DOHH2 (cell line): ENCODE data around the gene NEUROG1.

Experiments used
- H3F3A ChIP-seq: fragments of 200-600 bp; sonication (generic), shearing (Covaris generic); 2 replicates; pipeline ENCODE4 v1.6.0; 2016; ENCODE audit warnings: antibody characterized with exemption, mild to moderate bottlenecking; ENCODE audit not compliant: control insufficient read depth, insufficient read depth
- H3K27ac ChIP-seq: fragments of 200-600 bp; sonication (generic); 2 replicates; pipeline ENCODE4 v1.5.1; 2014; ENCODE audit warnings: low read depth, mild to moderate bottlenecking, low read length, moderate library complexity
- H3K27me3 ChIP-seq: fragments of 200-600 bp; sonication (generic); 2 replicates; pipeline ENCODE4 v1.6.1; 2014; ENCODE audit warnings: mild to moderate bottlenecking, low read length, mixed read lengths; ENCODE audit not compliant: control insufficient read depth
- H3K36me3 ChIP-seq: fragments of 200-600 bp; sonication (generic); 2 replicates; pipeline ENCODE4 v1.6.1; 2014; ENCODE audit warnings: mild to moderate bottlenecking, low read length, moderate library complexity, mixed read lengths; ENCODE audit not compliant: control insufficient read depth
- H3K4me1 ChIP-seq: fragments of 200-600 bp; sonication (generic); 2 replicates; pipeline ENCODE4 v1.6.1; 2014; ENCODE audit warnings: mild to moderate bottlenecking, low read length, mixed read lengths; ENCODE audit not compliant: control insufficient read depth
- H3K4me2 ChIP-seq: fragments of 200-600 bp; sonication (generic); 2 replicates; pipeline ENCODE4 v1.6.0; 2014; ENCODE audit warnings: mild to moderate bottlenecking, low read length, moderate library complexity
- H3K4me3 ChIP-seq: fragments of 200-600 bp; sonication (generic); 2 replicates; pipeline ENCODE4 v1.5.1; 2014; ENCODE audit warnings: mild to moderate bottlenecking, low read length, mixed read lengths
- H3K79me2 ChIP-seq: fragments of 200-600 bp; sonication (generic); 2 replicates; pipeline ENCODE4 v1.6.1; 2014; ENCODE audit warnings: mild to moderate bottlenecking, low read length, mixed read lengths; ENCODE audit not compliant: control insufficient read depth
- H3K9me2 ChIP-seq: fragments of 200-600 bp; sonication (generic); replicated peaks from 2 replicates; pipeline ENCODE4 v1.6.1; 2014; ENCODE audit warnings: mild to moderate bottlenecking, low read length, mixed read lengths; ENCODE audit not compliant: control insufficient read depth
- H3K9me3 ChIP-seq: fragments of 200-600 bp; sonication (generic); 2 replicates; pipeline ENCODE4 v1.6.1; 2014; ENCODE audit warnings: antibody characterized with exemption, low read length, mixed read lengths; ENCODE audit not compliant: control insufficient read depth, insufficient read depth
- H4K20me1 ChIP-seq: fragments of 200-600 bp; sonication (generic); 2 replicates; pipeline ENCODE4 v1.6.0; 2014; ENCODE audit warnings: low read depth, mild to moderate bottlenecking, antibody characterized with exemption, low read length, moderate library complexity; ENCODE audit not compliant: control insufficient read depth, insufficient read depth
- CTCF ChIP-seq: fragments of 200-600 bp; sonication (generic); IDR thresholded peaks from one replicate; pipeline ENCODE4 v1.5.1; 2014; ENCODE audit warnings: antibody characterized with exemption, mild to moderate bottlenecking, low read depth, low read length; ENCODE audit not compliant: poor library complexity, severe bottlenecking
- EZH2phosphoT487 ChIP-seq: fragments of 200-600 bp; sonication (generic); IDR thresholded peaks from 2 replicates; pipeline ENCODE4 v1.6.1; 2017; ENCODE audit warnings: borderline replicate concordance, mild to moderate bottlenecking, antibody characterized with exemption, low read length, moderate library complexity, mixed read lengths

NEUROG1 gene

DNA sequence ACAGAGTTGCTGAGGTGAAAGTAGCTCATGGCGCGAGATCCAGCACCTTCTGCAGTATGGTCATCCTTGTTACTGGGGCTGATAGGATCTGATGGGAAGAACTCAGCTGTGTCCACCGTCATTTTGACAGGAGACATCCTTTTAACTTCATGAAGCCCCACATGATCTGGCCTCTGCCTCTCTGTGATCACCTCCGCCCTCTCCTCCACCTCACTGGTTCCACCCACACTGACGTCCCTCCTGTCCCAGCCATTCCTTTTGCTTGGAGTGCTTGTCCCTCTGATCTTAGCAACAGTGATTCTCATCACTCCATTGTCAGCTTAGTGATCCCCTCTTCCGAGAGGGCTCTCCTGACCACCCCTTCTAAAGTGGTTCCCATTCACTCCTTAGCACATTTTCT is 25.8 kb downstream of the NEUROG1 start:
- Histone ChIP-seq H3K27me3 (peaks cover 20% of the 10 kb centered on the region), H3K9me3 (no peaks in the 10 kb centered on the region), H3F3A (no peaks in the 10 kb centered on the region), H3K4me1 (no peaks in the 10 kb centered on the region), H3K36me3 (no peaks in the 10 kb centered on the region), H3K4me3 (no peak overlapping the region), H3K27ac (no peak overlapping the region), H3K9me2 (no peaks in the 10 kb centered on the region), H3K79me2 (no peaks in the 10 kb centered on the region), H4K20me1 (no peaks in the 10 kb centered on the region), H3K4me2 (no peak overlapping the region)
- TF ChIP-seq CTCF (no peak), EZH2phosphoT487 (no peak)

GRCh38 chr5:135508496-135509005 is 27.2 kb downstream of the NEUROG1 start:
- no peak overlapping the region for H3K4me3 ChIP-seq
- no peak overlapping the region for H3K4me2 ChIP-seq

DNA sequence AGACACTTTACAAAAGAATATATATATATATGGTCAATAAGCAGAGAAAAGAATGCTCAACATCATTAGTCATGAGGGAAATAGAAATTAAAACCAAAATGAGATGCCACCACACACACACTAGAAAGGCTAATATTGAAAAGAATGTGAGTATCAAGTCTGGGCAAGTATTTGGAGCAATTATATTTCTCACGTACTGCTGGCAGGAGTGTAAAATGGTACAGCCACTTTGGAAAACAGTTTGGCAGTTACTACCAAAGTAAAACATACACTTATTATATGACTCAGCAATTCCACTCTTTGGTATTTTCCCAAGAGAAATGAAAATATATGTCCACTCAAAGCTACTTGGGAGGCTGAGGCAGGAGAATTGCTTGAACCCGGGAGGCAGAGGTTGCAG is 29.8 kb downstream of the NEUROG1 start:
- Histone ChIP-seq H3K9me3 (no peaks in the 10 kb centered on the region), H3K27me3 (peaks cover 31% of the 10 kb centered on the region), H3K4me1 (no peaks in the 10 kb centered on the region), H3K4me2 (no peak overlapping the region), H3K79me2 (no peaks in the 10 kb centered on the region), H3K9me2 (no peaks in the 10 kb centered on the region), H3K4me3 (no peak overlapping the region), H4K20me1 (no peaks in the 10 kb centered on the region), H3K27ac (no peak overlapping the region), H3K36me3 (no peaks in the 10 kb centered on the region), H3F3A (no peaks in the 10 kb centered on the region)
- TF ChIP-seq CTCF, result no peak
- no peak for TF ChIP-seq EZH2phosphoT487

More at GRCh38 chr5:135508496-135509005, 27.2 kb downstream of the NEUROG1 start:
- no peaks in the 10 kb centered on the region for H3K79me2 ChIP-seq
- no peak overlapping the region for H3K27ac ChIP-seq
- TF ChIP-seq EZH2phosphoT487 (no peak), CTCF (no peak)
- no peaks in the 10 kb centered on the region for H3K9me3 ChIP-seq
- H3K9me2 ChIP-seq, result no peaks in the 10 kb centered on the region
- no peaks in the 10 kb centered on the region for H4K20me1 ChIP-seq
- H3K4me1 ChIP-seq, result no peaks in the 10 kb centered on the region
- H3K27me3 ChIP-seq, result peaks cover 20% of the 10 kb centered on the region
- H3K36me3 ChIP-seq, result no peaks in the 10 kb centered on the region
- no peaks in the 10 kb centered on the region for H3F3A ChIP-seq

GRCh38 chr5:135504376-135504775 is 31.4 kb downstream of the NEUROG1 start:
- no peaks in the 10 kb centered on the region for H3K9me3 ChIP-seq
- no peak overlapping the region for H3K4me2 ChIP-seq
- H4K20me1 ChIP-seq, result no peaks in the 10 kb centered on the region
- no peak overlapping the region for H3K27ac ChIP-seq
- H3K9me2 ChIP-seq, result no peaks in the 10 kb centered on the region
- H3K4me3 ChIP-seq, result no peak overlapping the region
- H3K79me2 ChIP-seq, result no peaks in the 10 kb centered on the region
- H3K36me3 ChIP-seq, result no peaks in the 10 kb centered on the region
- peaks cover 18% of the 10 kb centered on the region for H3K27me3 ChIP-seq
- no peaks in the 10 kb centered on the region for H3F3A ChIP-seq
- TF ChIP-seq EZH2phosphoT487 (no peak), CTCF (no peak)
- H3K4me1 ChIP-seq, result no peaks in the 10 kb centered on the region
